Esophagus (tissue), 2 donors: ENCODE measurements around the gene ZCCHC12. TPM values are rescaled to one million over a fixed set of nuclear protein-coding genes. Genes with fewer than 3 reads are reported as not detected.
"Not testable (repeated sequence)": the region's sequence is repeated elsewhere in the genome, so short reads cannot be mapped to it uniquely, and the experiment has no call there.

Source experiments
- H3K27ac ChIP-seq, 2 donors: one replicate each; pipeline ENCODE4 v1.5.1; 2013; ENCODE audit warnings: low read depth in 2 of 2, mild to moderate bottlenecking in 2 of 2, inconsistent platforms in 1 of 2, low read length in 1 of 2, moderate library complexity in 1 of 2
- H3K27me3 ChIP-seq, 2 donors: one replicate each; pipeline ENCODE4 v1.6.1; 2013; ENCODE audit warnings: low read length in 2 of 2, control low read depth in 1 of 2, mild to moderate bottlenecking in 1 of 2; ENCODE audit not compliant: insufficient read depth in 2 of 2, control insufficient read depth in 1 of 2
- H3K36me3 ChIP-seq, 2 donors: one replicate each; pipeline ENCODE4 v1.6.1; 2013; ENCODE audit warnings: low read length in 1 of 2; ENCODE audit not compliant: control insufficient read depth in 2 of 2, insufficient read depth in 2 of 2
- H3K4me1 ChIP-seq, 2 donors: one replicate each; pipeline ENCODE4 v1.6.1; 2013; ENCODE audit warnings: low read length in 1 of 2; ENCODE audit not compliant: control insufficient read depth in 2 of 2, insufficient read depth in 2 of 2
- H3K4me3 ChIP-seq, 2 donors: one replicate each; pipeline ENCODE4 v1.5.1; 2013; ENCODE audit warnings: low read length in 2 of 2, mild to moderate bottlenecking in 2 of 2, low read depth in 1 of 2, moderate library complexity in 1 of 2
- H3K9me3 ChIP-seq, 2 donors: one replicate each; pipeline ENCODE4 v1.6.1; 2013; ENCODE audit warnings: mild to moderate bottlenecking in 2 of 2, low read depth in 1 of 2, low read length in 1 of 2, moderate library complexity in 1 of 2; ENCODE audit not compliant: control insufficient read depth in 2 of 2, insufficient read depth in 1 of 2
- WGBS, 2 donors: extraction: QIAGEN DNeasy Blood & Tissue Kit; methylation state at CpG; one replicate each; pipeline ENCODE4 v1.1.7; 2013; 5-methylcytosine and 5-hydroxymethylcytosine counted together
- polyA plus RNA-seq, 2 donors: library from polyadenylated mRNA; stranded (reverse); fragments of 200-250 nt; gene quantifications; one replicate each; pipeline ENCODE4 v1.2.3, GENCODE V29; 2013
- donor health status: healthy with polysubstance abuse.
- donor health status: Bipolar disorder and iron deficiency.

ZCCHC12 gene
- under 1 TPM in 1 of 2 donors, not detected in 1; 0.02 TPM for polyA plus RNA-seq

DNA sequence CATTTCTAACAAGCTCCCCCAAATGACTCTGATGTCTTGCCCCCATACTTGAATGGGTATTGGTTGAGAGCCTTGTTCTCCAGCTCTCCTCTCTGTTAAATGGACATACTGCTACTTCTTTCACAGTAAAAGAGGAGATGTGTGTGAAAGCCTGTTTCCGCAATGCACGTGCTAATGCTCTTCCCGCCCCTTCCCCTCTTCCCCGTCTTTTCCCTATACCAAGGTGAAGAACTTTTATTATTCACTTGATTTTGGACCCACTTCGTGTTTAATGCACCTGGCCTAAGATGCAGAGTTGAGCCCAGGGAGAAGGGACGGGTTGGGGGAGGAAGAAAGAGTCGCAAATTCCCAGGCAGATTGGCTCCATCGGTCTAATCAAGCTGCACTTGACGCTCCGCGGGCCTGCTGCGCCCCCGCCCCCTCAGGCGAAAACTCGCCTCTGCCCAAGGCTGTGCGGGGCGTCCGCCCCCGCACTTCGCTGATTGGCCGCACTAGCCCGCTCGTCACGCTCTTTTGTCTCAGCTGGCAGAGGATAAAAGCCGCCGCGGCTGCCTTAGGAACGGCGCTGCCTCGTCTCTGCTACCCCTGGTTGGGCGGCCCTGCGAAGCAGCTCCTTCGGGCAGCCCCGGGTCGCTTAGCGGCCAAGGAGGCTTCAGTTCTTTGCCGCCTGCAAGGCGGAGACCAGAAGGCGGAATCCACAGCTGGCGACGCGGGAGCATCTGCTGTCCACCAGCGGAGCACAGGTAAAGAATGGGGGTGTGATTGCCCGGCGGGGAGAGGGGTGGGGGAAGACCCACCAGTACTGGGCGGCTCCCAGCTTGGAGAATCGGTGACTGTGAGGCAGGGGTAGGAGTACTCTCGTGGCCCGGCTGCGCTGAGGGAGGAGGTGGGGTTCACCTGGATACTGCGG is at the start of gene ZCCHC12:
Gene ZCCHC12, plus strand, starts transcription at position 562 of the 910 bp plus-strand sequence. CDS start 1,421 bp downstream, outside the sequence.
- Histone ChIP-seq H3K36me3 (no peaks in the 10 kb centered on the region), H3K4me3 (no peak within 1 kb of the TSS), H3K27me3 (peaks cover 0 to 2% of the 10 kb centered on the region in 2 donors), H3K27ac (no peak within 1 kb of the TSS), H3K9me3 (no peaks in the 10 kb centered on the region), H3K4me1 (no peaks in the 10 kb centered on the region)
- 6 to 25% methylated on average over 51 of the region's 51 CpGs for WGBS, 2 donors

DNA sequence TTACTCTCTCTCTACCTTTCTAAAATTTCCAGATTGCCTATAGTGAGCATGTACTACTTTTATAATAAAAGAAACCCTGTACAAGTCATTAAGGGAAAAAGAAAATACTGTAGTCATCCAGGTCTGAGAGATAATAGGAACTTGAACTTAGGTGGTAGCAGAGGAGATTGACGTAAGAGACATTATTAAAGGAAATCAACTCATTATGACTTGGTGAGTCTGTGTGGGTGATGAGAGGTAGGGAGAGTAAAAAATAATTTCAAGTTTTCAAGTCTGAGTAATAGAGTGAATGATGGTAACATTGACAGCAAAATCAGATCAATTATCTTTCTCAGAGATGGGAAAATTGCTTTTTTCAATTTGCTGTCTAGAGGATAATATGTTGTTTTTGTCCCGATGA is 44.0 kb upstream of the ZCCHC12 start:
- Histone ChIP-seq H3K9me3 (no peaks in the 10 kb centered on the region), H3K4me1 (no peaks in the 10 kb centered on the region), H3K27ac (no peak overlapping the region), H3K4me3 (no peak overlapping the region), H3K36me3 (peaks cover 0 to 2% of the 10 kb centered on the region in 2 donors), H3K27me3 (no peaks in the 10 kb centered on the region)
- WGBS, 2 donors, result 90 to 92% methylated on average over 2 of the region's 2 CpGs

DNA sequence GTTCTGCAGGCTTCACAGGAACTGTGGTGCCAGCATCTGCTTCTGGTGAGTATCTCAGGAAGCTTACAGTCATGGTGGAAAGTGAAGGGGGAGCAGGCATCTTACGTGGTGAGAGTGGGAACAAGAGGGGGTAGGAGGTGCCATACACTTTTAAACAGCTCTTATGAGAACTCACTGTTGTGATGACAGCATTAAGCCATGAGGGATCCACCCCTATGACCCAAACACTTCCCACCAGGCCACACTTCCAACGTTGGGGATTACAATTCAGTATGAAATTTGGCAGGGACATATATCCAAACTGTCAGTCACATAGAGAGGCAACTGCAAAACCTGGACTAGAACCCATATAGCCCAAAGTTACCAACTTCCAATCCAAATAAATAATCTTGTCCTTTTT is 43.1 kb upstream of the ZCCHC12 start:
- Histone ChIP-seq H3K9me3 (no peaks in the 10 kb centered on the region), H3K27me3 (no peaks in the 10 kb centered on the region), H3K4me1 (no peaks in the 10 kb centered on the region), H3K4me3 (no peak overlapping the region), H3K27ac (no peak overlapping the region), H3K36me3 (no peaks in the 10 kb centered on the region)
- WGBS, 2 donors, result 16 to 30% methylated on average over 2 of the region's 2 CpGs

DNA sequence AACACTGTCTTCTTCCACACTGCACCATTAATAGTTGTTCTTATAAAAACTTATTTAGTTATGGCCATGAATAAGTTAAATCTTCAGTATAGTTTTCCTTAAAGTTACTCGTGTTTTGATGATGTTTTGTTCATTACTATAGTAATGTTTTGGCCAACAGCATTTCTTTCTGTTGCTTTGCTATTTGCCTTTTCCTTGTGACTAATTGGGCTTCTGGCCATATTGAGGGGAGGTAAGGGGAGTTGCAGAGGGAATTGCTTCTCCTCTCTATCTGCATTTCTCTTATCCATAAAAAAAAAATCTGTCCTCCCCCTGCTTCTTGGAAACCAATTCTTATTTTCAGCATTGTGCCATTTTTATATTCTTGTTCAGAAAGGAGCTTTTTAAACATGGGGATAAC is 42.7 kb upstream of the ZCCHC12 start:
- H3K27ac ChIP-seq, result no peak overlapping the region
- no peaks in the 10 kb centered on the region for H3K27me3 ChIP-seq
- WGBS, 2 donors, result 7 to 11% methylated on average over 1 of the region's 1 CpG
- H3K9me3 ChIP-seq, result no peaks in the 10 kb centered on the region
- H3K36me3 ChIP-seq, result no peaks in the 10 kb centered on the region
- no peaks in the 10 kb centered on the region for H3K4me1 ChIP-seq
- no peak overlapping the region for H3K4me3 ChIP-seq

DNA sequence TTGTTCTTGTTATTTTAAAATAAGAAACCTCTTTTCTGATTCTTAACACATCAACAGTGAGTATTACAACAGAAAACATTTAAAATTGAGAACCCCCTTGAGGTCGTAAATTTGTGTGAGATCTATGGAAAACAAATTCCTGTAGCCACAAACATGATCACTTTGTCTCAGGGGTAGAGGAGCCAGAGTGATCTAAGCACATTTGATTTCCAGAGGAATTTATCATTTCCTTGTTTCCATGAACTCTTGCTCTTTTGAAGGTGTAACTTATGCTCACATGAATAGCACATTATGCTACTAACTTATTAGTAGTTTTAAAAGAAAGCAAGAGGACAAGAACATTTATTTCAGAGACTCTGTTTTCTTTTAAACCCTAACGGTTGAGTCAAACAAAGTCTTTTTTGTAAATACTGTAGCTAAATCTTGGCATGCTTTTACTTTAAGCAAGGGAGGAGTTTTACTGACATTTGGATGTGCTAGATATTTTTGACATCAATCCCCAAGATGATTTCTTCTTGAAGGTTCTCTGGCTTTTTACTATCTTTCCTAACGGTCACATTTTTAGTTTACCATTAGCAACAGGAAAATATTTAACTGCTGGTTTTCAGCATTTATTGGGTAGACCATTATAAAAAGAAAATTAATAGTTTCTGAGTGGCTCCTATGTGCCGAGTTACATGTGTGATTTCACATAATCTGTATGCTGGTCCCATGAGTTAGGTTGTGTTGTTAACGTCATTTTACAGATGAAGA is 27.9 kb upstream of the ZCCHC12 start:
- no peaks in the 10 kb centered on the region for H3K4me1 ChIP-seq
- no peak overlapping the region for H3K4me3 ChIP-seq
- no peaks in the 10 kb centered on the region for H3K36me3 ChIP-seq
- H3K9me3 ChIP-seq, result no peaks in the 10 kb centered on the region
- no peak overlapping the region for H3K27ac ChIP-seq
- WGBS, 2 donors, result 57 to 60% methylated on average over 5 of the region's 5 CpGs
- H3K27me3 ChIP-seq, result no peaks in the 10 kb centered on the region

DNA sequence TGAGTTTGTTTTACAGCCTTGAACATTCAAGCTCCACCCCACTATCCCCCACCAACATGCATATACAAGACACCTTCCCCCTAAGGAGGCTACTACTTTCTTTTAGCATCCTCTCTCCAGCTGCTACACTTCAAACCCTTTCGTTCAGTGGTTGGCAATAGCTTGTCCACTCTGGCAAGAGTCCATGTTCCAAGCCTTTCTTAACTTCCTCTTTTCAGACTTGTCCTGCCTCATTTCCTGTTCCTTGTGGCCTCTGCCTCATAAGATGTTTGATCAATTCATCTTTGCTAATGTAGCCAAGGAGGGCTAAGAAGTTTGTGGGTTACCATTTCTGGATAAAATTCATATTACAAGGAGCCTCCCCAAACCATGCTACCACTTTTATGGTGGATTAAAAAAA is 20.8 kb upstream of the ZCCHC12 start:
- Histone ChIP-seq H3K4me3 (no peak overlapping the region), H3K36me3 (no peaks in the 10 kb centered on the region), H3K4me1 (no peaks in the 10 kb centered on the region), H3K9me3 (no peaks in the 10 kb centered on the region), H3K27me3 (no peaks in the 10 kb centered on the region), H3K27ac (no peak overlapping the region)
- 33 to 36% methylated on average over 1 of the region's 1 CpG for WGBS, 2 donors

DNA sequence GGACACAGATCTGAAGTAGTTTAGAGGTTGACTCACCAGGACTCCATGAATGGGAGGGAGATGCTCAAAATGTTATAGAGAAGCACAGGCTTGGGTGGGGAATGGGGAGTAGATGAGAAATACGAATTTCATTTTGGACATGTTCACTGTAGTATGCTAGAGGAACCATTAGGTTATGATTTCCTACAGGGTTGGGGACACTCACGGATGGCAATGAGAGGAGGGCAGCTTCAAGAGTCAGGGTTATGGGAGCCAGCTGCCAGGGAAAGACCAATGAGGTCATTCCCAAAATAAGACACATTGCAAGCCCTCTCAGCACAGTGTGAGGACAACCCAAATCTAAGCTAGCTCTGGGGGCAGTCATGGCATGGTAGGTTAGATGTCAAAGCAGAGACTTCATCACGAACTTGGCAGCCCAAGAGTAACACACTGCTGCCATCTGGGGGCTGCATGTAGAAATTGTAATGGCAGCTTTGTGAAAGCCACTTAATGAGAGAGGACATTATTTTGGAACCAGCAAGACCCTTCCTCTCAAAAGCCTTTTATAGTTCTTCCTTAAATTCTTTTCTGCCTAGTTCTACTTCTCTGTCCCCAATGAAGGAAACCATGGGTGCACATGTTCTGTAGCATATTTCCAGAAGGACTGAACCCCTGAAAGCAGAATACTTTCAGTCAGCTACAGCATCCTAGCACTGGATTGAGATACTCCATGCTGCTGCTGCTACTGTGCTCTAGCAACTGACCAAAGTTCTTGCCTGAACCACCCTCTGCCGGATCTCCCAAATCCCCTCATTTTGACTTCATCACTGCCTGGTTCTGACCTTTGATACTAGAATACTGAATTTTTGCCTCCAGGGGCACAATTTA is 16.2 kb upstream of the ZCCHC12 start:
- Histone ChIP-seq H3K9me3 (no peaks in the 10 kb centered on the region), H3K27ac (no peak overlapping the region), H3K27me3 (no peaks in the 10 kb centered on the region), H3K4me1 (no peaks in the 10 kb centered on the region), H3K36me3 (no peaks in the 10 kb centered on the region), H3K4me3 (no peak overlapping the region)
- WGBS, 2 donors, result 36 to 43% methylated on average over 4 of the region's 4 CpGs

DNA sequence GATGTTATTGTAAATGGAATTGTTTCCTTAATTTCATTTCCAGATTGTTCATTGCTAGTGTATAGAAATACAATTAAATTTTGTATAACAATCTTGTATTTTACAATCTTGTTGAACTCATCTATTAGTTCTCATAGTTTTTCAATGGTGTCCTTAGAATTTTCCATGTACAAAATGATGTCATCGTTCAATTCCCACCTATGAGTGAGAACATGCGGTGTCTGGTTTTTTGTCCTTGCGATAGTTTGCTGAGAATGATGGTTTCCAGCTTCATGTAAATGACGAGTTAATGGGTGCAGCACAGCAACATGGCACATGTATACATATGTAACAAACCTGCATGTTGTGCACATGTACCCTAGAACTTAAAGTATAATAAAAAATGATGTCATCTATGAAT is 6.4 kb upstream of the ZCCHC12 start:
- not testable (repeated sequence) for H3K9me3 ChIP-seq
- WGBS, 2 donors, result 85 to 90% methylated on average over 4 of the region's 4 CpGs

DNA sequence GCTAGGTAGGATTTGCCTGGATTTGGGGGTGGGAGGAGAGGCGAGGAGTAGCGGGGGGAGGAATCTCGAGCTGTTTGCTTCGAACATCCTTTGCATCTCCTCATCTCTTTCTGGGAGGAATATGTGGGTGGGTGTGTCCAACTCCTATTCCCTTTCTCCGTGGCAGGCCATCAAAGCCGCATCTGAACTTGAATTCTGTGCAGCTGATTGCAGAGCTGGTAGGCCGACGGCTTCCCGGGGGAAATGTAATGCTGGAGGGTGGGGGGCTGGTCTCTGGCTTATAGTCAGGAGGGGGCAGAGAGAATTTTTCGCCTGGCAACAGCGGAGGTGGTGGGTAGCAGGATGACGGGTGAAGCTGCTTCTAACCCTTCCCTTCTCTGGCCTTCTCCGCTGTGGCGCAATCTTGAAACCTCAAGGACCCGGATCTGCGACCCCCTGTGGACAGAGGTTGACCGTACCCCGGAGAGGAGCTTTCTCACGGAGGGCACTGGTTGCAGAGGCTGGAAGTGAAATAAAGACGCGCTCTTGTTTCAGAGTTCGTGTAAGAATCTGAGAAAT is 628 bp downstream of the ZCCHC12 start:
- H3K4me3 ChIP-seq, result no peak overlapping the region
- no peaks in the 10 kb centered on the region for H3K9me3 ChIP-seq
- no peaks in the 10 kb centered on the region for H3K36me3 ChIP-seq
- WGBS, 2 donors, result 9 to 40% methylated on average over 22 of the region's 22 CpGs
- H3K4me1 ChIP-seq, result no peaks in the 10 kb centered on the region
- peaks cover 0 to 2% of the 10 kb centered on the region in 2 donors for H3K27me3 ChIP-seq
- no peak overlapping the region for H3K27ac ChIP-seq

More for the DNA sequence above, 6.4 kb upstream of the ZCCHC12 start:
- H3K27me3 ChIP-seq, H3K4me3 ChIP-seq, H3K36me3 ChIP-seq, H3K4me1 ChIP-seq, H3K27ac ChIP-seq: not testable (repeated sequence)
